Neuronal stem cell (in vitro differentiated cells): Measurements from ENCODE around the gene IFITM1.

Source experiments
- DNase-seq: peaks from one replicate; pipeline ENCODE4 v3.0.0-alpha.2; 2013; ENCODE audit warnings: low spot score
- H2AFZ ChIP-seq: one replicate; pipeline ENCODE4 v1.6.1; 2013; ENCODE audit warnings: mild to moderate bottlenecking, low read length, inconsistent platforms
- H2AK5ac ChIP-seq: 2 replicates; pipeline ENCODE4 v1.6.1; 2013; ENCODE audit warnings: low read depth, mild to moderate bottlenecking, inconsistent platforms, low read length, moderate library complexity, mixed read lengths
- H2BK120ac ChIP-seq: 2 replicates; pipeline ENCODE4 v1.6.1; 2013; ENCODE audit warnings: low read depth, mild to moderate bottlenecking, inconsistent platforms, low read length, moderate library complexity, mixed read lengths
- H2BK12ac ChIP-seq: one replicate; pipeline ENCODE4 v1.6.1; 2013; ENCODE audit warnings: low read length, inconsistent platforms
- H2BK15ac ChIP-seq: 2 replicates; pipeline ENCODE4 v1.6.1; 2013; ENCODE audit warnings: mild to moderate bottlenecking, low read length, inconsistent platforms, mixed read lengths
- H2BK5ac ChIP-seq: one replicate; pipeline ENCODE4 v1.6.1; 2013; ENCODE audit warnings: inconsistent platforms, mild to moderate bottlenecking, low read length, moderate library complexity
- H3K14ac ChIP-seq: one replicate; pipeline ENCODE4 v1.6.1; 2013; ENCODE audit warnings: low read length, inconsistent platforms
- H3K18ac ChIP-seq: 2 replicates; pipeline ENCODE4 v1.6.1; 2013; ENCODE audit warnings: low read length, inconsistent platforms
- H3K23ac ChIP-seq: 2 replicates; pipeline ENCODE4 v1.6.1; 2013; ENCODE audit warnings: low read depth, mild to moderate bottlenecking, mixed read lengths, low read length, inconsistent platforms; ENCODE audit not compliant: poor library complexity
- H3K27ac ChIP-seq: replicated peaks from 3 replicates; pipeline ENCODE4 v1.5.1; 2013; ENCODE audit warnings: low read length, inconsistent platforms
- H3K27me3 ChIP-seq, 3 experiments: 2 replicates each; pipeline ENCODE4 v1.6.1; 2013; ENCODE audit warnings: low read length in 3 of 3, mild to moderate bottlenecking in 2 of 3, inconsistent platforms in 1 of 3, low read depth in 1 of 3, mixed read lengths in 1 of 3, moderate library complexity in 1 of 3; ENCODE audit not compliant: control insufficient read depth in 3 of 3, insufficient read depth in 3 of 3
- H3K36me3 ChIP-seq, 2 donors: replicated peaks in 1 of 2; 2 replicates each; pipeline ENCODE4 v1.6.1; 2013; ENCODE audit warnings: low read length in 2 of 2; ENCODE audit not compliant: control insufficient read depth in 2 of 2, insufficient read depth in 2 of 2
- H3K4ac ChIP-seq: 2 replicates; pipeline ENCODE4 v1.6.1; 2013; ENCODE audit warnings: inconsistent platforms, mild to moderate bottlenecking, low read length, moderate library complexity
- H3K4me1 ChIP-seq, 2 donors: 1 replicate in 1 of 2; 2 replicates in 1 of 2; pipeline ENCODE4 v1.6.1; 2013; ENCODE audit warnings: low read length in 2 of 2, low read depth in 1 of 2; ENCODE audit not compliant: control insufficient read depth in 2 of 2, insufficient read depth in 1 of 2
- H3K4me2 ChIP-seq: one replicate; pipeline ENCODE4 v1.6.1; 2013; ENCODE audit warnings: mild to moderate bottlenecking, low read length, inconsistent platforms; ENCODE audit not compliant: insufficient read depth, poor library complexity, severe bottlenecking
- H3K4me3 ChIP-seq, 2 donors: 2 replicates each; pipeline ENCODE4 v1.5.1; 2013; ENCODE audit warnings: low read length in 2 of 2, mild to moderate bottlenecking in 2 of 2, inconsistent platforms in 1 of 2, moderate library complexity in 1 of 2
- H3K79me1 ChIP-seq: one replicate; pipeline ENCODE4 v1.6.1; 2013; ENCODE audit warnings: low read depth, mild to moderate bottlenecking, inconsistent platforms, low read length, moderate library complexity
- H3K9ac ChIP-seq: one replicate; pipeline ENCODE4 v1.6.1; 2013; ENCODE audit warnings: mild to moderate bottlenecking, low read depth, low read length, inconsistent platforms; ENCODE audit not compliant: poor library complexity
- H3K9me3 ChIP-seq, 2 donors: replicated peaks in 1 of 2; 2 replicates each; pipeline versions ENCODE3 to v1.6.1; 2013; ENCODE audit warnings: low read length in 2 of 2, mild to moderate bottlenecking in 2 of 2, inconsistent platforms in 1 of 2, low read depth in 1 of 2, mixed read lengths in 1 of 2, moderate library complexity in 1 of 2; ENCODE audit not compliant: control insufficient read depth in 2 of 2, insufficient read depth in 1 of 2
- H4K8ac ChIP-seq: one replicate; pipeline ENCODE4 v1.6.1; 2013; ENCODE audit warnings: low read depth, mild to moderate bottlenecking, inconsistent platforms, low read length, moderate library complexity
- H4K91ac ChIP-seq: one replicate; pipeline ENCODE4 v1.6.1; 2013; ENCODE audit warnings: low read length, low read depth, mild to moderate bottlenecking, inconsistent platforms; ENCODE audit not compliant: poor library complexity
- WGBS, 2 donors: extraction: QIAGEN DNeasy Blood & Tissue Kit; methylation state at CpG; one replicate each; pipeline ENCODE4 v1.1.7; 2013; ENCODE audit warnings: missing lambda C conversion rate in 2 of 2, mixed read lengths in 1 of 2; ENCODE audit not compliant: insufficient read length in 2 of 2, insufficient replicate concordance in 1 of 2; ENCODE audit errors: extremely low coverage in 2 of 2; 5-methylcytosine and 5-hydroxymethylcytosine counted together

Gene IFITM1

DNA sequence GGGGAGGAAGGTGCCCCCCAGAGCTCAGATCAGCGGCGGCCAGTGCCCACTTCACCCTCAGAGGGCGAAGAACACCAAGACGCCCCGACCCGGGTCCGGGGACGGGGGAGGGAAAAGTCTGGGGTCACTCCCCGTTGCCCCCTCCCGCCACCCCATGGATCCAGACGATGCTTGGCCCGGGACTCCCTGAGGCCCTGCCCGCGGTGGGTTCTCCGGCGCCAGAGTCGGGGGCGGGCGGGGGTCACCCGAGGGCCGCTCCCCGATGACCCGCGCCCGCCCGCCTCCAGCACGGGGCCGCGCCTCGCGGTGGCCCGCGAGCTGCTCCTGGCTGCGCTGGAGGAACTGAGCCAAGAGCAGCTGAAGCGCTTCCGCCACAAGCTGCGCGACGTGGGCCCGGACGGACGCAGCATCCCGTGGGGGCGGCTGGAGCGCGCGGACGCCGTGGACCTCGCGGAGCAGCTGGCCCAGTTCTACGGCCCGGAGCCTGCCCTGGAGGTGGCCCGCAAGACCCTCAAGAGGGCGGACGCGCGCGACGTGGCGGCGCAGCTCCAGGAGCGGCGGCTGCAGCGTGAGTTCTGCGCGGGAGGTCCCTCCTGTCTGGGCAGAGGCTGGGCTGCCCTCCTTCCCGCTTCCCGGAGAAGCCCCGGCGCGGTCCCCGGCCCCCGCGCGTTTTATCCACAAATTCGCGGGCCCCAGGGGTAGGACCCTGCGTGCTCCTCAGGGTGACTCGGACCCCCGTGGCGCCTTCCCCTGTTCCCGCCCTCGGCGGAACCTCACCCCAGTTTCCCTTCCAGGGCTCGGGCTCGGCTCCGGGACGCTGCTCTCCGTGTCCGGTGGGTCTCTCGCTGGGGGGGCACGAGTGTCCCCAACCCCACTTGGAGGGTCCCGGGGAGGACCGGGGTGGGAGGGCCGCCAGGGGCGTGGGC, 34.5 kb upstream of the IFITM1 start:
- Histone ChIP-seq H3K79me1 (no peaks in the 10 kb centered on the region), H3K4me1 (peaks cover 6 to 16% of the 10 kb centered on the region in 2 donors), H3K27ac (no peak overlapping the region), H2BK15ac (no peak overlapping the region), H3K23ac (no peak overlapping the region), H2AFZ (no peak overlapping the region), H3K27me3 (no peaks in the 10 kb centered on the region), H3K4me2 (no peak overlapping the region), H2BK12ac (no peak overlapping the region), H3K36me3 (no peaks in the 10 kb centered on the region), H3K9me3 (peaks cover 3 to 4% of the 10 kb centered on the region in 2 donors), H3K9ac (no peak overlapping the region), H3K4ac (no peak overlapping the region), H2BK5ac (peak overlapping the region; percentile 33), H2BK120ac (peak overlapping the region; percentile 61), H4K91ac (no peak overlapping the region), H2AK5ac (no peak overlapping the region), H3K18ac (no peak overlapping the region), H3K14ac (peak overlapping the region; percentile 56), H4K8ac (no peak overlapping the region), H3K4me3 (no peak overlapping the region)
- no CpG with 5 or more reads among the region's 97 CpGs for WGBS, 2 donors
- DNase-seq = no peak

DNA sequence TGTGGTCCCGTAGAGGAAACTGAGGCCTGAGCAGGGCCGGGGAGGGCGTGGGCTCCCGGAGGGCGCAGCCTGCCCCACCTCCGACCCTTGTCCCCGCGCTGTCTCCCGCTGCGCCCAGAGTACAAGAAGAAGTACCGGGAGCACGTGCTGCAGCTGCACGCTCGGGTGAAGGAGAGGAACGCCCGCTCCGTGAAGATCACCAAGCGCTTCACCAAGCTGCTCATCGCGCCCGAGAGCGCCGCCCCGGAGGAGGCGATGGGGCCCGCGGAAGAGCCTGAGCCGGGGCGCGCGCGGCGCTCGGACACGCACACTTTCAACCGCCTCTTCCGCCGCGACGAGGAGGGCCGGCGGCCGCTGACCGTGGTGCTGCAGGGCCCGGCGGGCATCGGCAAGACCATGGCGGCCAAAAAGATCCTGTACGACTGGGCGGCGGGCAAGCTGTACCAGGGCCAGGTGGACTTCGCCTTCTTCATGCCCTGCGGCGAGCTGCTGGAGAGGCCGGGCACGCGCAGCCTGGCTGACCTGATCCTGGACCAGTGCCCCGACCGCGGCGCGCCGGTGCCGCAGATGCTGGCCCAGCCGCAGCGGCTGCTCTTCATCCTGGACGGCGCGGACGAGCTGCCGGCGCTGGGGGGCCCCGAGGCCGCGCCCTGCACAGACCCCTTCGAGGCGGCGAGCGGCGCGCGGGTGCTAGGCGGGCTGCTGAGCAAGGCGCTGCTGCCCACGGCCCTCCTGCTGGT, 33.7 kb upstream of the IFITM1 start:
- Histone ChIP-seq H2AFZ (no peak overlapping the region), H3K4me3 (peak overlapping the region in 1 of 2 donors; percentile 32), H3K79me1 (no peaks in the 10 kb centered on the region), H3K14ac (peak overlapping the region; percentile 56), H2AK5ac (no peak overlapping the region), H2BK5ac (no peak overlapping the region), H3K27me3 (no peaks in the 10 kb centered on the region), H3K4me2 (no peak overlapping the region), H4K91ac (no peak overlapping the region), H3K23ac (no peak overlapping the region), H3K9ac (no peak overlapping the region), H3K9me3 (peaks cover 3 to 4% of the 10 kb centered on the region in 2 donors), H4K8ac (no peak overlapping the region), H3K4me1 (peaks cover 6 to 20% of the 10 kb centered on the region in 2 donors), H3K36me3 (no peaks in the 10 kb centered on the region), H3K4ac (no peak overlapping the region), H2BK12ac (no peak overlapping the region), H2BK15ac (no peak overlapping the region), H3K18ac (no peak overlapping the region), H3K27ac (no peak overlapping the region), H2BK120ac (peak overlapping the region; percentile 61)
- no CpG with 5 or more reads among the region's 85 CpGs for WGBS, 2 donors
- no peak for DNase-seq

DNA sequence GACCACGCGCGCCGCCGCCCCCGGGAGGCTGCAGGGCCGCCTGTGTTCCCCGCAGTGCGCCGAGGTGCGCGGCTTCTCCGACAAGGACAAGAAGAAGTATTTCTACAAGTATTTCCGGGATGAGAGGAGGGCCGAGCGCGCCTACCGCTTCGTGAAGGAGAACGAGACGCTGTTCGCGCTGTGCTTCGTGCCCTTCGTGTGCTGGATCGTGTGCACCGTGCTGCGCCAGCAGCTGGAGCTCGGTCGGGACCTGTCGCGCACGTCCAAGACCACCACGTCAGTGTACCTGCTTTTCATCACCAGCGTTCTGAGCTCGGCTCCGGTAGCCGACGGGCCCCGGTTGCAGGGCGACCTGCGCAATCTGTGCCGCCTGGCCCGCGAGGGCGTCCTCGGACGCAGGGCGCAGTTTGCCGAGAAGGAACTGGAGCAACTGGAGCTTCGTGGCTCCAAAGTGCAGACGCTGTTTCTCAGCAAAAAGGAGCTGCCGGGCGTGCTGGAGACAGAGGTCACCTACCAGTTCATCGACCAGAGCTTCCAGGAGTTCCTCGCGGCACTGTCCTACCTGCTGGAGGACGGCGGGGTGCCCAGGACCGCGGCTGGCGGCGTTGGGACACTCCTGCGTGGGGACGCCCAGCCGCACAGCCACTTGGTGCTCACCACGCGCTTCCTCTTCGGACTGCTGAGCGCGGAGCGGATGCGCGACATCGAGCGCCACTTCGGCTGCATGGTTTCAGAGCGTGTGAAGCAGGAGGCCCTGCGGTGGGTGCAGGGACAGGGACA, 32.9 kb upstream of the IFITM1 start:
- peak overlapping the region; percentile 97 for H3K14ac ChIP-seq
- no peak overlapping the region for H2AFZ ChIP-seq
- no peaks in the 10 kb centered on the region for H3K27me3 ChIP-seq
- no peak for DNase-seq
- H3K9me3 ChIP-seq = peaks cover 3% of the 10 kb centered on the region in 2 donors
- peak overlapping the region; percentile 60 for H2AK5ac ChIP-seq
- H2BK5ac ChIP-seq = peak overlapping the region; percentile 24
- H3K4me3 ChIP-seq = no peak overlapping the region
- H3K4ac ChIP-seq = peak overlapping the region; percentile 76
- H2BK15ac ChIP-seq = no peak overlapping the region
- H3K4me1 ChIP-seq = peaks cover 6 to 21% of the 10 kb centered on the region in 2 donors
- H2BK12ac ChIP-seq = peak overlapping the region; percentile 84
- H4K8ac ChIP-seq = peak overlapping the region; percentile 82
- H3K9ac ChIP-seq = no peak overlapping the region
- no peaks in the 10 kb centered on the region for H3K79me1 ChIP-seq
- no peak overlapping the region for H4K91ac ChIP-seq
- H3K18ac ChIP-seq = peak overlapping the region; percentile 87
- H3K4me2 ChIP-seq = no peak overlapping the region
- H3K27ac ChIP-seq = no peak overlapping the region
- H3K36me3 ChIP-seq = no peaks in the 10 kb centered on the region
- H3K23ac ChIP-seq = no peak overlapping the region
- no peak overlapping the region for H2BK120ac ChIP-seq
- no CpG with 5 or more reads among the region's 79 CpGs for WGBS, 2 donors
